WI38 (cell line): ENCODE data around the gene CAMK2D.

Experiments used
- H3K4me3 ChIP-seq: 2 replicates; pipeline ENCODE4 v1.5.1; 2011; ENCODE audit warnings: low read depth, mild to moderate bottlenecking, control low read depth, low read length
- TF ChIP-seq, protein P1 (sequence below): IDR thresholded peaks from 2 replicates; pipeline ENCODE4 v1.5.1; 2012; ENCODE audit warnings: low read depth, mild to moderate bottlenecking, control low read depth, low read length

Gene CAMK2D

DNA sequence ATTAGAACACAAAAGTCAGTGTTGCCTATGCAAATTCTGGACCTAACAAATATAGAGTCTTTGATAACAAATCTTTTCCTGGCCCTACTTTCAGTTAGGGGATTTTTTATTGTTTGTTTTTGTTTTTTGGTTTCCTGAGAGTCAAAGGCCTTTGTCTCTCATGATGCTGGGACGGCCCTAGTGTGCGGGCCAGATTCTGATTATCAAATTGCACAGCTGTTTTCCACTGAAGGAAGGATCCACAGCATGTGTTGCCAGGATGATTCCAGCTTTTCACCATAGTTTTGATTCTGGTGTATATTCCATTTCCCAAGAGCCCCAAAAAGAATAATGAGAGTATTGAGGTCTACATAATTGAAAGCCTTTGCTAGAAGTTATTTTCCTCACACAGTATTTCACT is 248.2 kb downstream of the CAMK2D start:
- TF ChIP-seq, protein P1, sequence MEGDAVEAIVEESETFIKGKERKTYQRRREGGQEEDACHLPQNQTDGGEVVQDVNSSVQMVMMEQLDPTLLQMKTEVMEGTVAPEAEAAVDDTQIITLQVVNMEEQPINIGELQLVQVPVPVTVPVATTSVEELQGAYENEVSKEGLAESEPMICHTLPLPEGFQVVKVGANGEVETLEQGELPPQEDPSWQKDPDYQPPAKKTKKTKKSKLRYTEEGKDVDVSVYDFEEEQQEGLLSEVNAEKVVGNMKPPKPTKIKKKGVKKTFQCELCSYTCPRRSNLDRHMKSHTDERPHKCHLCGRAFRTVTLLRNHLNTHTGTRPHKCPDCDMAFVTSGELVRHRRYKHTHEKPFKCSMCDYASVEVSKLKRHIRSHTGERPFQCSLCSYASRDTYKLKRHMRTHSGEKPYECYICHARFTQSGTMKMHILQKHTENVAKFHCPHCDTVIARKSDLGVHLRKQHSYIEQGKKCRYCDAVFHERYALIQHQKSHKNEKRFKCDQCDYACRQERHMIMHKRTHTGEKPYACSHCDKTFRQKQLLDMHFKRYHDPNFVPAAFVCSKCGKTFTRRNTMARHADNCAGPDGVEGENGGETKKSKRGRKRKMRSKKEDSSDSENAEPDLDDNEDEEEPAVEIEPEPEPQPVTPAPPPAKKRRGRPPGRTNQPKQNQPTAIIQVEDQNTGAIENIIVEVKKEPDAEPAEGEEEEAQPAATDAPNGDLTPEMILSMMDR = no peak
- no peak overlapping the region for H3K4me3 ChIP-seq

DNA sequence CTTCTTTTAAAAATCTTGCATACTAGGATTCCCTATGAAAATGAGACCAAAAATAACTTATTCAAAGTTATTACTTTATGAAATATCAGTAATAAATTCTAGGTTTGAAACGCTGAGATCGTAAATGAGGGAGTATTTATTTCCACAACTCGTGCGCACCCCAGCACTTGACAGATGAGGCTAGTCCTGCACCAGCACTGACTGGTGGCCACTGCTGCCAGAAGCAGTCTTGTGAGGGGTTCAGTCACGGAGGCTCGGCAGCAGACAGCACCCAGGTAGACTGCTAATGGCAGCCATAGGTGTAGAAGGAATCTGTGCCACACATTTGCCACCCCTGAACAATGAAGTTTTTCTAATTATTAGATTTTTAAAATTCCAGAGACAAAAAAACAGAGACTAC is 248.7 kb downstream of the CAMK2D start:
- no peak overlapping the region for H3K4me3 ChIP-seq
- TF ChIP-seq, protein P1 = no peak

DNA sequence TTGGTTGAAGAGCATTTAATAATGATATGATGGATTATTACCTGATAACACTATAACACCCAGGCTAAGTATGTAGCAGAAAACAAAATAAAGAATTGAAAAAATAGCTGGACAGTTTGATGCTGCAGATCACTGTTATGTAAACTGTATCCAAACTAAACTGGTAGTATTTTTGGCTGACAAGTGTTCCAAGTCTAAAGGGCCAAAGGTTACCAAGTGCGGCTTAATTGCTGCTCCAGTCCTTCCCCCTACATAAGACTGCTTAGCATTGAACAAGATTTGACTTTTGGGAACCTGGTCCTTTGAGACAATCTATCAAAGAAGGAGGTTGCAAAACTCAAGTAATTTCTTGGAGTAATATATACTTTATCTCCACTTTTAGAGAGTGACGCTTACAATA is 249.6 kb downstream of the CAMK2D start:
- no peak overlapping the region for H3K4me3 ChIP-seq
- TF ChIP-seq, protein P1 = no peak

DNA sequence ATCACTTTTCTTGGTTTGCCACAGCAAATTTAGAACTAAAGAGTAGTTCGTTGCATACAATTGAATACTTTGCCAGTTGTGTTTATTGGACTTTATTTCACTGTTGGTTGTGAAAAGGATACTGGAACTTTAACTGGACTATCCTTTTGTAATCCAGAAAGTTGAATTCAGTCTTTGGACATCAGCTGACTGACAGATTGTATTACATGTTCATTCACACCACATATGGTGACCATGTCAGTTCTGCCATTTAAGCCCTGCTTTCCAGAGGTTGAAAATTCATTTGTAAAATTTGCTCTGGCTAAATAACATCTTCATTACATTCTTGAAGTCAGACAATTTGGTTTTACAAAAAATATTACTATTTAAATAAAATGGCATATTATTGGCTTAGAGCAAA is 251.7 kb downstream of the CAMK2D start:
- TF ChIP-seq, protein P1 = no peak
- no peak overlapping the region for H3K4me3 ChIP-seq

- TF ChIP-seq, protein P1 = no peak
- H3K4me3 ChIP-seq = no peak overlapping the region
Measured at GRCh38 chr4:113505044-113505443, 256.5 kb downstream of the CAMK2D start.

DNA sequence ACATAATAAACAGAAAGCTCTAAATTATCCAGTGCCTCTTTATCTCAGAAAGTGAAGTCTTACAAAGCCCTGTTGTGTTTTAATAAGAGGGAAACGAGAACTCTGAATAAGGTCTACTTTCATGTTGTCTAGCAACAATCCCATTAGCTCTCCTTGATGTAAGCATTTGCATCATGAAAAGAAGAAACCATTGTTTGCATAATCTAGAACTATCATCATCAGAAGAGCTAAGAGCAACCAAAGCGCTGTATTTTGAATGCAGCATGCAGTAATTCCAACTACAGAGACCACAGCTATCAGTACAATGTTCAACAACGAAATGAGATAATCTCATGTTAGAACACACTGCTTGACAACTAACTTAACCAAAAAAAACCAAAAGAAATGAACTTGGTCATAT is 257.1 kb downstream of the CAMK2D start:
- H3K4me3 ChIP-seq = no peak overlapping the region
- TF ChIP-seq, protein P1 = no peak

DNA sequence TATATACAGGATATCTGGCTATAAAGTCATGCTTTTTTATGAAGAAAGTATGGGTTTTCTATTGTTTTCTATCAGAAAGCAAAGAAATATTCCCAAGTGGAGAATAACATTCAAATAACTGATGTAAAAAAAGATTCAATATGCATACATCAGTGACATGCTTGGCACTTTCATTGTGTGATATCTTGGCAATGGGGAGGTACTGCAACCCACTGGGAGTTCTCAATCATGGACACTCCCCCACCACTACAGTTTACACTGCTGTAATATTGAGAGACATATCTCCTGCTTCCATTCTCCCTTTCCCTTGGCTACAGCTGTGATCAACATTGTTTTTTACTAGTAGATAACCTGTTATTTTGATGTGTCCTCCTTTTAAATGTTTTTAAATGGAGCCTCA is 257.8 kb downstream of the CAMK2D start:
- H3K4me3 ChIP-seq = no peak overlapping the region
- TF ChIP-seq, protein P1 = no peak
